ENCODE measurements around the gene CARD6. TPM values are rescaled to one million over a fixed set of nuclear protein-coding genes. Genes with fewer than 3 reads are reported as not detected.

CARD6 gene
- total and polyA plus RNA-seq, 2 donors from 2014 or later, result 3.0 to 17.9 TPM

- peaks cover 0 to 5% (median 0%) of the 10 kb centered on the region in 3 donors for H3K4me1 ChIP-seq (ENCODE audit: control insufficient read depth in 2 of 3, insufficient read depth in 2 of 3, low read depth in 1 of 3, low read length in 3 of 3)
- H3K27me3 ChIP-seq (ENCODE audit: control insufficient read depth, insufficient read depth, low read length), result no peaks in the 10 kb centered on the region
- peak overlapping the region in 1 of 3 donors; percentile 1 for H3K9ac ChIP-seq (ENCODE audit: low read length in 3 of 3)
- no peaks in the 10 kb centered on the region for H3K9me3 ChIP-seq (ENCODE audit: control insufficient read depth in 2 of 3, insufficient read depth in 1 of 3, low read length in 3 of 3)
- no peak for FAIRE-seq
- no peak for DNase-seq
- intact Hi-C loops (cut with DNase I), result no loop called here
- no peak overlapping the region for H3K27ac ChIP-seq (ENCODE audit: low read depth in 2 of 2, low read length in 2 of 2)
- H3K4me3 ChIP-seq (ENCODE audit: low read length in 3 of 3), result peak overlapping the region; percentile 79 to 96 (median 81)
- no peak for TF ChIP-seq CTCF (IDR thresholded peaks at IDR 0.05; ENCODE audit: borderline replicate concordance, extremely low read depth, insufficient read depth)
- H3K36me3 ChIP-seq (ENCODE audit: control insufficient read depth in 2 of 3, insufficient read depth in 3 of 3, low read length in 3 of 3), result no peaks in the 10 kb centered on the region
These were observed 44.7 kb upstream of the CARD6 start for GRCh38 chr5:40796487-40796889.

- Histone ChIP-seq H3K27ac (ENCODE audit: low read depth in 2 of 2, low read length in 2 of 2) (peak overlapping the region; percentile 90 to 92), H3K36me3 (ENCODE audit: control insufficient read depth in 2 of 3, insufficient read depth in 3 of 3, low read length in 3 of 3) (no peaks in the 10 kb centered on the region), H3K9me3 (ENCODE audit: control insufficient read depth in 2 of 3, insufficient read depth in 1 of 3, low read length in 3 of 3) (no peaks in the 10 kb centered on the region), H3K4me1 (ENCODE audit: control insufficient read depth in 2 of 3, insufficient read depth in 2 of 3, low read depth in 1 of 3, low read length in 3 of 3) (peaks cover 0 to 3% (median 0%) of the 10 kb centered on the region in 3 donors), H3K4me3 (ENCODE audit: low read length in 3 of 3) (peak overlapping the region; percentile 79 to 96 (median 81)), H3K27me3 (ENCODE audit: control insufficient read depth, insufficient read depth, low read length) (no peaks in the 10 kb centered on the region), H3K9ac (ENCODE audit: low read length in 3 of 3) (peak overlapping the region; percentile 49 to 94 (median 72))
- intact Hi-C loops (cut with DNase I), result no loop called here
- TF ChIP-seq CTCF (IDR thresholded peaks at IDR 0.05; ENCODE audit: borderline replicate concordance, extremely low read depth, insufficient read depth), result no peak
- DNase-seq (peak in 3 of 5 donors; percentile 81 to 94 (median 84)), FAIRE-seq (no peak)
These were observed 43.7 kb upstream of the CARD6 start for GRCh38 chr5:40797273-40798011.

GRCh38 chr5:40798012-40798800, 43.0 kb upstream of the CARD6 start, which contains the start of gene PRKAA1:
TSS of gene PRKAA1 (minus strand) at chr5:40798374. CDS start at chr5:40798189, 185 bp downstream.
- Histone ChIP-seq H3K27ac (ENCODE audit: low read depth in 2 of 2, low read length in 2 of 2) (peak within 1 kb of the TSS; percentile 92 to 95), H3K36me3 (ENCODE audit: control insufficient read depth in 2 of 3, insufficient read depth in 3 of 3, low read length in 3 of 3) (no peaks in the 10 kb centered on the region), H3K9ac (ENCODE audit: low read length in 3 of 3) (peak within 1 kb of the TSS; percentile 77 to 94 (median 88)), H3K4me1 (ENCODE audit: control insufficient read depth in 2 of 3, insufficient read depth in 2 of 3, low read depth in 1 of 3, low read length in 3 of 3) (peaks cover 0 to 3% (median 0%) of the 10 kb centered on the region in 3 donors), H3K27me3 (ENCODE audit: control insufficient read depth, insufficient read depth, low read length) (no peaks in the 10 kb centered on the region), H3K4me3 (ENCODE audit: low read length in 3 of 3) (peak within 1 kb of the TSS; percentile 95 to 96 (median 96)), H3K9me3 (ENCODE audit: control insufficient read depth in 2 of 3, insufficient read depth in 1 of 3, low read length in 3 of 3) (no peaks in the 10 kb centered on the region)
- FAIRE-seq, result no peak
- TF ChIP-seq CTCF (IDR thresholded peaks at IDR 0.05; ENCODE audit: borderline replicate concordance, extremely low read depth, insufficient read depth), result peak; percentile 73
- peak; percentile 94 to 97 (median 95) for DNase-seq
- intact Hi-C loops (cut with DNase I), result no loop called here
